SK-N-SH (cell line): Measurements from ENCODE around the gene CEP85.

Source experiments
- CTCF ChIP-seq: fragments of 200-600 bp; sonication (generic); IDR thresholded peaks from 2 replicates; pipeline ENCODE4 v1.6.1; 2017; ENCODE audit warnings: antibody characterized with exemption, mild to moderate bottlenecking, moderate library complexity
- JUND ChIP-seq: IDR thresholded peaks from 2 replicates; pipeline ENCODE4 v1.4.0; 2012
- MAX ChIP-seq: IDR thresholded peaks from 2 replicates; pipeline ENCODE4 v1.4.0; 2012; ENCODE audit warnings: low read depth
- RCOR1 ChIP-seq: fragments of 150-350 bp; IDR thresholded peaks from 2 replicates; pipeline ENCODE4 v1.6.1; 2017; ENCODE audit warnings: antibody characterized with exemption, low read length
- RFX5 ChIP-seq: IDR thresholded peaks from 2 replicates; pipeline ENCODE4 v1.6.1; 2012; ENCODE audit warnings: mild to moderate bottlenecking, improper control_type of control experiment, low read length
- SIN3A ChIP-seq: IDR thresholded peaks from 2 replicates; pipeline ENCODE4 v1.6.1; 2012; ENCODE audit warnings: low read depth, mild to moderate bottlenecking, low read length, moderate library complexity, borderline replicate concordance
- TAF1 ChIP-seq: IDR thresholded peaks from 2 replicates; pipeline ENCODE4 v1.6.1; 2012; ENCODE audit warnings: low read depth, mild to moderate bottlenecking, low read length, moderate library complexity, borderline replicate concordance
- USF1 ChIP-seq: IDR thresholded peaks from 2 replicates; pipeline ENCODE4 v1.4.0; 2012; ENCODE audit warnings: low read depth, borderline replicate concordance

GRCh38 chr1:26318338-26319064 is 84.5 kb downstream of the CEP85 start:
- TF ChIP-seq USF1 (no peak), CTCF (no peak), MAX (no peak), RFX5 (no peak), TAF1 (no peak), JUND (no peak), RCOR1 (no peak), SIN3A (no peak)
